Tibial nerve (tissue), 4 donors: ENCODE results near the gene TCF12. TPM values are rescaled to one million over a fixed set of nuclear protein-coding genes. Genes with fewer than 3 reads are reported as not detected.

Source experiments
- DNase-seq, 2 donors: peaks; one replicate each; pipeline ENCODE4 v3.0.0-alpha.2; 2019; ENCODE audit warnings: low spot score in 2 of 2
- H3K27ac ChIP-seq, 4 donors: fragments of 200-600 bp; sonication (generic) in 3 of 4; one replicate each; pipeline ENCODE4 v1.5.1; 2017 to 2019; ENCODE audit warnings: mild to moderate bottlenecking in 1 of 4
- H3K27me3 ChIP-seq, 2 donors: fragments of 200-600 bp; sonication (generic) in 1 of 2; one replicate each; pipeline versions ENCODE4 v1.5.1 to v1.6.0; 2017 to 2019
- H3K36me3 ChIP-seq, 3 donors: fragments of 200-600 bp; sonication (generic); one replicate each; pipeline ENCODE4 v1.5.1; 2018 to 2019
- H3K4me1 ChIP-seq, 4 donors: fragments of 200-600 bp; sonication (generic) in 3 of 4; one replicate each; pipeline ENCODE4 v1.5.1; 2017 to 2019
- H3K4me3 ChIP-seq, 4 donors: fragments of 200-600 bp; sonication (generic) in 3 of 4; one replicate each; pipeline ENCODE4 v1.5.1; 2017 to 2019; ENCODE audit warnings: mild to moderate bottlenecking in 1 of 4, moderate library complexity in 1 of 4
- H3K9me3 ChIP-seq, 4 donors: fragments of 200-600 bp; sonication (generic) in 3 of 4; one replicate each; pipeline ENCODE4 v1.5.1; 2017 to 2019
- CTCF ChIP-seq, 5 experiments: fragments of 200-600 bp in 3 of 5; fragments of 450-650 bp in 2 of 5; sonication (generic) in 3 of 5; IDR thresholded peaks; one replicate each; pipeline ENCODE4 v1.5.1; 2016 to 2019; ENCODE audit warnings: antibody characterized with exemption in 5 of 5, mild to moderate bottlenecking in 3 of 5, moderate library complexity in 2 of 5
- EP300 ChIP-seq, 2 donors: sonication (generic); formaldehyde crosslinking; IDR thresholded peaks; one replicate each; pipeline ENCODE4 v1.6.1; 2017; ENCODE audit warnings: antibody characterized with exemption in 2 of 2, mild to moderate bottlenecking in 1 of 2
- POLR2A ChIP-seq, 2 donors: fragments of 450-650 bp; IDR thresholded peaks; one replicate each; pipeline ENCODE4 v1.6.1; 2017; ENCODE audit warnings: antibody characterized with exemption in 2 of 2, mild to moderate bottlenecking in 2 of 2, moderate library complexity in 2 of 2
- WGBS, 2 donors: methylation state at CpG; one replicate each; pipeline ENCODE4 v1.1.5; 2018; 5-methylcytosine and 5-hydroxymethylcytosine counted together
- total RNA-seq, 4 donors: library from RNA; depleted of rRNA; stranded (reverse); fragments of >200 nt; gene quantifications; one replicate each; pipeline ENCODE4 v1.1.0, GENCODE V29; 2016

Gene TCF12
- total RNA-seq, 4 donors from 2014 or later, result 117 to 181 (median 174) TPM

GRCh38 chr15:57198131-57198530 is 279.7 kb downstream of the TCF12 start:
- no peak for TF ChIP-seq POLR2A (IDR thresholded peaks at IDR 0.05)
- no peak for TF ChIP-seq CTCF (IDR thresholded peaks at IDR 0.05)
- no peak for TF ChIP-seq EP300 (IDR thresholded peaks at IDR 0.05)
- Histone ChIP-seq H3K4me3 (no peak overlapping the region), H3K27ac (no peak overlapping the region), H3K9me3 (no peaks in the 10 kb centered on the region), H3K27me3 (no peaks in the 10 kb centered on the region), H3K4me1 (peaks cover 0 to 23% (median 7%) of the 10 kb centered on the region in 4 donors), H3K36me3 (peaks cover 0 to 11% (median 0%) of the 10 kb centered on the region in 3 donors)
- no peak for DNase-seq
- WGBS, 2 donors, result 61 to 69% methylated on average over 2 of the region's 2 CpGs

GRCh38 chr15:57198654-57199291 is 280.3 kb downstream of the TCF12 start:
- H3K27ac ChIP-seq, result no peak overlapping the region
- WGBS, 2 donors, result 39 to 48% methylated on average over 8 of the region's 8 CpGs

GRCh38 chr15:57201578-57201977 is 283.1 kb downstream of the TCF12 start:
- no peak for DNase-seq
- Histone ChIP-seq H3K27ac (no peak overlapping the region), H3K36me3 (no peaks in the 10 kb centered on the region), H3K9me3 (no peaks in the 10 kb centered on the region), H3K4me3 (no peak overlapping the region), H3K4me1 (peaks cover 0 to 23% (median 7%) of the 10 kb centered on the region in 4 donors), H3K27me3 (no peaks in the 10 kb centered on the region)
- WGBS, 2 donors, result 45 to 50% methylated on average over 2 of the region's 2 CpGs
- TF ChIP-seq POLR2A (IDR thresholded peaks at IDR 0.05), result no peak
- no peak for TF ChIP-seq CTCF (IDR thresholded peaks at IDR 0.05)
- TF ChIP-seq EP300 (IDR thresholded peaks at IDR 0.05), result no peak

More at GRCh38 chr15:57198654-57199291, 280.3 kb downstream of the TCF12 start:
- H3K4me1 ChIP-seq, result peaks cover 0 to 23% (median 7%) of the 10 kb centered on the region in 4 donors
- no peaks in the 10 kb centered on the region for H3K9me3 ChIP-seq
- peaks cover 0 to 8% (median 0%) of the 10 kb centered on the region in 3 donors for H3K36me3 ChIP-seq
- TF ChIP-seq CTCF (IDR thresholded peaks at IDR 0.05) (no peak), POLR2A (IDR thresholded peaks at IDR 0.05) (no peak), EP300 (IDR thresholded peaks at IDR 0.05) (no peak)
- no peak overlapping the region for H3K4me3 ChIP-seq
- DNase-seq, result no peak
- no peaks in the 10 kb centered on the region for H3K27me3 ChIP-seq

GRCh38 chr15:57203906-57204305 is 285.5 kb downstream of the TCF12 start:
- H3K27me3 ChIP-seq, result no peaks in the 10 kb centered on the region
- H3K4me3 ChIP-seq, result no peak overlapping the region
- H3K36me3 ChIP-seq, result no peaks in the 10 kb centered on the region
- H3K4me1 ChIP-seq, result peaks cover 0 to 9% (median 4%) of the 10 kb centered on the region in 4 donors
- no peak overlapping the region for H3K27ac ChIP-seq
- no peak for DNase-seq
- H3K9me3 ChIP-seq, result no peaks in the 10 kb centered on the region
- 84 to 94% methylated on average over 2 of the region's 2 CpGs for WGBS, 2 donors
- TF ChIP-seq POLR2A (IDR thresholded peaks at IDR 0.05), result no peak

- H3K27me3 ChIP-seq, result no peaks in the 10 kb centered on the region
- peaks cover 0 to 4% (median 0%) of the 10 kb centered on the region in 4 donors for H3K4me1 ChIP-seq
- WGBS, 2 donors, result 82 to 86% methylated on average over 11 of the region's 11 CpGs
- H3K4me3 ChIP-seq, result no peak overlapping the region
- DNase-seq, result no peak
- TF ChIP-seq POLR2A (IDR thresholded peaks at IDR 0.05) (no peak), EP300 (IDR thresholded peaks at IDR 0.05) (no peak), CTCF (IDR thresholded peaks at IDR 0.05) (no peak)
- no peaks in the 10 kb centered on the region for H3K36me3 ChIP-seq
- H3K9me3 ChIP-seq, result no peaks in the 10 kb centered on the region
- H3K27ac ChIP-seq, result no peak overlapping the region
Measured at GRCh38 chr15:57205027-57205855, 286.8 kb downstream of the TCF12 start.
